HEK293T (cell line): ENCODE data around the gene PRKAG2.

ENCODE experiments used
- ARNT ChIP-seq: fragments of 450-650 bp; IDR thresholded peaks from 2 replicates; pipeline ENCODE4 v1.6.1; 2017; ENCODE audit warnings: mild to moderate bottlenecking
- BHLHE40 ChIP-seq: fragments of 450-650 bp; IDR thresholded peaks from 2 replicates; pipeline ENCODE4 v1.6.1; 2016; ENCODE audit warnings: mild to moderate bottlenecking, moderate library complexity, borderline replicate concordance
- L3MBTL2 ChIP-seq: fragments of 450-650 bp; conservative IDR thresholded peaks from 2 replicates; pipeline ENCODE4 v1.6.1; 2016; ENCODE audit warnings: mild to moderate bottlenecking

- no peak for TF ChIP-seq BHLHE40
- no peak for TF ChIP-seq L3MBTL2
- TF ChIP-seq ARNT: no peak
Measured at GRCh38 chr7:151581741-151582140, 295.2 kb downstream of the PRKAG2 start.
